Endothelial cell of umbilical vein (primary cell): ENCODE measurements around the gene DLL4. TPM values are rescaled to one million over a fixed set of nuclear protein-coding genes. Genes with fewer than 3 reads are reported as not detected.

ENCODE experiments used
- BruUV-seq: library from RNA; stranded (reverse); fragments of 400-500 nt; replicated peaks from 2 replicates; lab custom pipeline; 2021; lab: Mats Ljungman, UMichigan
- CTCF ChIA-PET: fragments of 300-600, 350-600 bp; sonication (Branson Sonifier 250); formaldehyde crosslinking; loops from one replicate; lab custom pipeline; 2021; ENCODE audit warnings: antibody characterized with exemption, inconsistent platforms; lab: Charles Lee
- POLR2A ChIA-PET: fragments of 300-600, 350-600 bp; sonication (Branson Sonifier 250); formaldehyde crosslinking; loops from one replicate; lab custom pipeline; 2021; ENCODE audit warnings: antibody characterized with exemption, inconsistent platforms; lab: Charles Lee
- DNase-seq: peaks from one replicate; pipeline ENCODE4 v3.0.0-alpha.2; 2011; ENCODE audit warnings: low read depth, low spot score
- FAIRE-seq: peaks from 2 replicates; lab custom pipeline; 2011; peaks lifted over from hg19 to GRCh38; lab: Jason Lieb, UNC
- H2AFZ ChIP-seq: 2 replicates; pipeline ENCODE4 v1.6.0; 2012; ENCODE audit warnings: low read depth, low read length, control low read depth, inconsistent platforms
- H3K27ac ChIP-seq: 2 replicates; pipeline ENCODE4 v1.5.1; 2011; ENCODE audit warnings: low read depth, mild to moderate bottlenecking, control low read depth, low read length, moderate library complexity; ENCODE audit not compliant: insufficient read depth
- H3K27me3 ChIP-seq, 2 experiments: 2 replicates each; pipeline versions ENCODE4 v1.6.0 to v1.6.1; 2011; ENCODE audit warnings: low read length in 2 of 2, mixed read lengths in 1 of 2; ENCODE audit not compliant: control insufficient read depth in 2 of 2, insufficient read depth in 2 of 2
- H3K36me3 ChIP-seq, 2 experiments: 2 replicates in 1 of 2; 3 replicates in 1 of 2; pipeline ENCODE4 v1.5.1; 2011; ENCODE audit warnings: low read length in 2 of 2, mild to moderate bottlenecking in 1 of 2, moderate library complexity in 1 of 2; ENCODE audit not compliant: control insufficient read depth in 2 of 2, insufficient read depth in 2 of 2; ENCODE audit errors: extremely low read depth in 1 of 2
- H3K4me1 ChIP-seq: 3 replicates; pipeline ENCODE4 v1.5.1; 2011; ENCODE audit warnings: mild to moderate bottlenecking, low read length; ENCODE audit not compliant: control insufficient read depth, insufficient read depth; ENCODE audit errors: extremely low read depth
- H3K4me2 ChIP-seq: 2 replicates; pipeline ENCODE4 v1.6.1; 2011; ENCODE audit warnings: low read length, control low read depth, mixed read lengths; ENCODE audit not compliant: insufficient read depth
- H3K4me3 ChIP-seq, 3 experiments: fragments of 200-600 bp in 1 of 3; sonication (generic), shearing (Covaris generic) in 1 of 3; replicated peaks in 1 of 3; 2 replicates each; pipeline ENCODE4 v1.5.1; 2011 to 2016; ENCODE audit warnings: control low read depth in 3 of 3, low read length in 3 of 3, mild to moderate bottlenecking in 2 of 3, inconsistent platforms in 1 of 3, low read depth in 1 of 3, moderate library complexity in 1 of 3; ENCODE audit not compliant: insufficient read depth in 1 of 3
- H3K79me2 ChIP-seq: 2 replicates; pipeline ENCODE4 v1.6.0; 2012; ENCODE audit warnings: low read length, inconsistent platforms; ENCODE audit not compliant: control insufficient read depth, insufficient read depth
- H3K9ac ChIP-seq: replicated peaks from 2 replicates; pipeline ENCODE3; 2011; ENCODE audit warnings: low read length, control low read depth; ENCODE audit not compliant: insufficient read depth; ENCODE audit errors: extremely low read depth
- H3K9me1 ChIP-seq: replicated peaks from 3 replicates; pipeline ENCODE4 v1.6.0; 2011; ENCODE audit warnings: mild to moderate bottlenecking, low read length; ENCODE audit not compliant: control insufficient read depth, insufficient read depth; ENCODE audit errors: extremely low read depth
- H3K9me3 ChIP-seq: replicated peaks from 2 replicates; pipeline ENCODE4 v1.5.1; 2012; ENCODE audit warnings: low read length, inconsistent platforms; ENCODE audit not compliant: control insufficient read depth, insufficient read depth
- H4K20me1 ChIP-seq: replicated peaks from 2 replicates; pipeline ENCODE3; 2011; ENCODE audit warnings: mild to moderate bottlenecking, low read length; ENCODE audit not compliant: control insufficient read depth, insufficient read depth; ENCODE audit errors: extremely low read depth
- EZH2 ChIP-seq: IDR thresholded peaks from 2 replicates; pipeline ENCODE4 v1.6.1; 2012; ENCODE audit warnings: borderline replicate concordance, low read depth, mild to moderate bottlenecking, moderate library complexity, low read length, inconsistent platforms; ENCODE audit not compliant: severe bottlenecking
- FOS ChIP-seq: IDR thresholded peaks from 2 replicates; pipeline ENCODE4 v1.6.1; 2011; ENCODE audit warnings: mild to moderate bottlenecking, low read length, moderate library complexity, borderline replicate concordance; ENCODE audit not compliant: insufficient read depth
- GATA2 ChIP-seq: IDR thresholded peaks from 2 replicates; pipeline ENCODE4 v1.7.0; 2011; ENCODE audit warnings: low read depth, mild to moderate bottlenecking, moderate library complexity, mixed read lengths, low read length; ENCODE audit not compliant: insufficient read length, insufficient read depth
- JUN ChIP-seq: IDR thresholded peaks from 2 replicates; pipeline ENCODE4 v1.6.1; 2011; ENCODE audit warnings: borderline replicate concordance, low read depth; ENCODE audit not compliant: insufficient read length, insufficient read depth
- MYC ChIP-seq: IDR thresholded peaks from one replicate; pipeline ENCODE4 v1.6.1; 2011; ENCODE audit warnings: mild to moderate bottlenecking, low read depth, low read length
- POLR2A ChIP-seq: IDR thresholded peaks from 2 replicates; pipeline ENCODE4 v1.6.1; 2012; ENCODE audit warnings: low read depth, mild to moderate bottlenecking, control low read depth, low read length
- POLR2AphosphoS5 ChIP-seq: IDR thresholded peaks from 2 replicates; pipeline ENCODE4 v1.6.1; 2012; ENCODE audit warnings: low read depth, mild to moderate bottlenecking, control low read depth, low read length, moderate library complexity; ENCODE audit not compliant: insufficient read depth
- dilution Hi-C: fragments of 300-500 bp; cut with MboI; formaldehyde crosslinking; loops from one replicate; pipeline ENCODE4 v1.15.0; 2019; ENCODE audit warnings: low sequenced_read_pairs; ENCODE audit not compliant: extremely low pct_ligation_motif_present
- intact Hi-C: fragments of 100-400 bp; cut with micrococcal nuclease; formaldehyde crosslinking; loops from one replicate; pipeline ENCODE4 v1.10.0; 2022
- polyA plus RNA-seq, 4 experiments: library from polyadenylated mRNA; depleted of rRNA in 3 of 4; stranded (reverse) in 3 of 4; unstranded in 1 of 4; fragments of >200 nt; gene quantifications; 2 replicates each; pipeline versions ENCODE4 v1.2.1 to v1.2.3, GENCODE V29; 2011 to 2012; ENCODE audit warnings: missing spikeins in 1 of 4
- total RNA-seq: library from RNA; stranded (reverse); gene quantifications from 2 replicates; pipeline ENCODE4 v1.2.3, GENCODE V29; 2021
- TF ChIP-seq, protein P1 (sequence below), 2 donors: IDR thresholded peaks; 1 replicate in 1 of 2; 2 replicates in 1 of 2; pipeline ENCODE4 v1.5.1; 2011; ENCODE audit warnings: low read length in 2 of 2, mild to moderate bottlenecking in 2 of 2, moderate library complexity in 2 of 2, control low read depth in 1 of 2, inconsistent platforms in 1 of 2, low read depth in 1 of 2; ENCODE audit not compliant: insufficient read depth in 1 of 2; ENCODE audit errors: extremely low read depth in 1 of 2
- TF ChIP-seq, protein P2 (sequence below): IDR thresholded peaks from 2 replicates; pipeline ENCODE4 v1.6.1; 2011; ENCODE audit not compliant: insufficient read depth, insufficient read length

Gene DLL4
- total and polyA plus RNA-seq, 2 donors (not counting 3 experiments of a cell fraction or from before 2014, with no cell fraction given), result 55.2 to 57.8 TPM

DNA sequence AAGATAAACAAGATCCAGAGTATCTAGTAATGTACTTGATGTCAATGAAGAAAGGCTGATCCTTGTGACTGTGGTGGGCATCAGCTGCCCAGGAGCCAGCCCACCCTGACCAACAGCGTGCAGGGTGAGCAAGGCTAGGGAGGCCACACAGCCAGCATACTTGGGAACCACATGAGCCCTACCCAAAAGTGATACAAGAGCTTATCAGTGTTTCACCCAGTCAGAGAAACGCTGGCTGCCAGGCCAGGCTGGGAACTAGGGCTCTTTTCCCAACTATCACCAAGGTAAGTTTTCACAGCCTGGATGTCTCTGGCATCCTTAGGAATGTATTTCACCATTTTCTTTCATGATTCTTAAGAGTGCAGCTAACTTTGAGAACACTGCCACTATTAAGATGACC, 49.0 kb downstream of the DLL4 start:
- no TSS peak for BruUV-seq
- no peaks in the 10 kb centered on the region for H4K20me1 ChIP-seq
- no peak overlapping the region for H2AFZ ChIP-seq
- H3K9me3 ChIP-seq, result no peaks in the 10 kb centered on the region
- intact Hi-C loops, result no loop called here
- no peak for TF ChIP-seq JUN
- TF ChIP-seq, protein P1, sequence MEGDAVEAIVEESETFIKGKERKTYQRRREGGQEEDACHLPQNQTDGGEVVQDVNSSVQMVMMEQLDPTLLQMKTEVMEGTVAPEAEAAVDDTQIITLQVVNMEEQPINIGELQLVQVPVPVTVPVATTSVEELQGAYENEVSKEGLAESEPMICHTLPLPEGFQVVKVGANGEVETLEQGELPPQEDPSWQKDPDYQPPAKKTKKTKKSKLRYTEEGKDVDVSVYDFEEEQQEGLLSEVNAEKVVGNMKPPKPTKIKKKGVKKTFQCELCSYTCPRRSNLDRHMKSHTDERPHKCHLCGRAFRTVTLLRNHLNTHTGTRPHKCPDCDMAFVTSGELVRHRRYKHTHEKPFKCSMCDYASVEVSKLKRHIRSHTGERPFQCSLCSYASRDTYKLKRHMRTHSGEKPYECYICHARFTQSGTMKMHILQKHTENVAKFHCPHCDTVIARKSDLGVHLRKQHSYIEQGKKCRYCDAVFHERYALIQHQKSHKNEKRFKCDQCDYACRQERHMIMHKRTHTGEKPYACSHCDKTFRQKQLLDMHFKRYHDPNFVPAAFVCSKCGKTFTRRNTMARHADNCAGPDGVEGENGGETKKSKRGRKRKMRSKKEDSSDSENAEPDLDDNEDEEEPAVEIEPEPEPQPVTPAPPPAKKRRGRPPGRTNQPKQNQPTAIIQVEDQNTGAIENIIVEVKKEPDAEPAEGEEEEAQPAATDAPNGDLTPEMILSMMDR (IDR thresholded peaks at IDR 0.05; ENCODE audit: extremely low read depth in 1 of 2, insufficient read depth in 1 of 2, low read depth in 1 of 2, low read length in 2 of 2), result no peak
- H3K4me3 ChIP-seq, result no peak overlapping the region
- no peaks in the 10 kb centered on the region for H3K27me3 ChIP-seq
- peaks cover 27% of the 10 kb centered on the region for H3K4me1 ChIP-seq
- H3K27ac ChIP-seq, result no peak overlapping the region
- no peak for DNase-seq
- H3K9me1 ChIP-seq, result no peaks in the 10 kb centered on the region
- dilution Hi-C loops, result no loop called here
- H3K36me3 ChIP-seq, result peaks cover 13 to 29% of the 10 kb centered on the region in 2 experiments
- H3K9ac ChIP-seq, result no peak overlapping the region
- CTCF ChIA-PET, result interaction anchor here (0.8 to 3.1 kb wide), 3 partner anchors 36 to 72 kb away, joined by 3 to 8 read pairs (median 4); no protein-coding TSS in a partner anchor
- H3K79me2 ChIP-seq, result no peaks in the 10 kb centered on the region
- H3K4me2 ChIP-seq, result no peak overlapping the region
- POLR2A ChIA-PET, result no interaction called here
- FAIRE-seq, result no peak

DNA sequence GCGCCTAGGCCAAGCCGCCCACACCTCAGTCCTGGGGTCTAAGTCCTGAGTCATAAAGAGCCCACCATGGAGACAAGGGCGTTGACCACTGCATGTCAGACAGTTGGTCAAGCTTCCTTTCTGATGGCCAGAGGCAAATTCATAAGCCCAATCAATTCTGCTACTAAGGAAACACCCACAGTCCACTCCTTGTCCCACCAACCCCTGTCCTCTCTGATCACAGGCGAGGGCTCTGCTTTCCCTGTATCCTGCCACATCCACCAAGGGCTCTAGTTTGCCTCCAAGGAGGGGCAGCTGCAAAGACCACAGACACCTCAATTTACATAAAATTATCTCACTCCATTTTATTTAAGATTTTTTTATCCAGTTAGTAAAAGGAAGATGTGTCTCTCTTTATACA, 49.4 kb downstream of the DLL4 start:
- no peak for TF ChIP-seq POLR2A
- TF ChIP-seq, protein P2, sequence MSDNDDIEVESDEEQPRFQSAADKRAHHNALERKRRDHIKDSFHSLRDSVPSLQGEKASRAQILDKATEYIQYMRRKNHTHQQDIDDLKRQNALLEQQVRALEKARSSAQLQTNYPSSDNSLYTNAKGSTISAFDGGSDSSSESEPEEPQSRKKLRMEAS, result no peak
- no peak for TF ChIP-seq EZH2
- no peak for TF ChIP-seq GATA2
- no peak for TF ChIP-seq FOS
- TF ChIP-seq MYC, result no peak
- TF ChIP-seq, protein P1 (IDR thresholded peaks at IDR 0.05; ENCODE audit: extremely low read depth in 1 of 2, insufficient read depth in 1 of 2, low read depth in 1 of 2, low read length in 2 of 2), result no peak
- TF ChIP-seq JUN, result no peak
- TF ChIP-seq POLR2AphosphoS5, result no peak
- intact Hi-C loops (no loop called here), dilution Hi-C loops (no loop called here)
- no peaks in the 10 kb centered on the region for H4K20me1 ChIP-seq
- ChIA-PET CTCF (interaction anchor here (0.8 to 3.1 kb wide), 3 partner anchors 36 to 73 kb away, joined by 3 to 8 read pairs (median 4); no protein-coding TSS in a partner anchor), POLR2A (no interaction called here)
- FAIRE-seq (no peak), DNase-seq (no peak)
- BruUV-seq, result no TSS peak
- H3K4me2 ChIP-seq, result no peak overlapping the region
- H3K36me3 ChIP-seq, result peaks cover 13 to 29% of the 10 kb centered on the region in 2 experiments
- no peaks in the 10 kb centered on the region for H3K79me2 ChIP-seq
- H3K9me3 ChIP-seq, result no peaks in the 10 kb centered on the region
- H3K27me3 ChIP-seq, result no peaks in the 10 kb centered on the region
- H3K9me1 ChIP-seq, result no peaks in the 10 kb centered on the region
- no peak overlapping the region for H3K27ac ChIP-seq
- no peak overlapping the region for H2AFZ ChIP-seq
- no peak overlapping the region for H3K9ac ChIP-seq
- peaks cover 31% of the 10 kb centered on the region for H3K4me1 ChIP-seq
- H3K4me3 ChIP-seq, result no peak overlapping the region
